Neural cell (in vitro differentiated cells): ENCODE measurements around the gene WIZ. TPM values are rescaled to one million over a fixed set of nuclear protein-coding genes. Genes with fewer than 3 reads are reported as not detected.
"Not testable (repeated sequence)": the region's sequence is repeated elsewhere in the genome, so short reads cannot be mapped to it uniquely, and the experiment has no call there.

Source experiments
- H2AFZ ChIP-seq: fragments of 200-600, 300-800 bp; sonication (generic), shearing (Covaris generic); 2 replicates; pipeline ENCODE4 v1.6.0; 2014; ENCODE audit warnings: low read depth, mild to moderate bottlenecking, antibody characterized with exemption, low read length, moderate library complexity
- H3F3A ChIP-seq: fragments of 200-600 bp; shearing (Covaris generic); 2 replicates; pipeline ENCODE4 v1.6.1; 2016; ENCODE audit warnings: mild to moderate bottlenecking, moderate library complexity, mixed read lengths, antibody characterized with exemption, low read length; ENCODE audit not compliant: insufficient read depth, poor library complexity, severe bottlenecking
- H3K27ac ChIP-seq: fragments of 200-600, 300-800 bp; sonication (generic), shearing (Covaris generic); 2 replicates; pipeline ENCODE4 v1.5.1; 2014; ENCODE audit warnings: mild to moderate bottlenecking, low read length, moderate library complexity
- H3K27me3 ChIP-seq: fragments of 300-800, 200-600 bp; sonication (generic), shearing (Covaris generic); 2 replicates; pipeline ENCODE4 v1.6.0; 2014; ENCODE audit warnings: mild to moderate bottlenecking, low read depth, low read length, moderate library complexity; ENCODE audit not compliant: insufficient read depth
- H3K36me3 ChIP-seq: fragments of 300-800, 200-600 bp; sonication (generic), shearing (Covaris generic); 2 replicates; pipeline ENCODE4 v1.5.1; 2014; ENCODE audit warnings: mild to moderate bottlenecking, antibody characterized with exemption, low read length, moderate library complexity; ENCODE audit not compliant: insufficient read depth
- H3K4me2 ChIP-seq: fragments of 300-800, 200-600 bp; sonication (generic), shearing (Covaris generic); 2 replicates; pipeline ENCODE4 v1.6.0; 2014; ENCODE audit warnings: mild to moderate bottlenecking, low read length
- H3K4me3 ChIP-seq: fragments of 300-800, 200-600 bp; sonication (generic), shearing (Covaris generic); 2 replicates; pipeline ENCODE4 v1.5.1; 2014; ENCODE audit warnings: mild to moderate bottlenecking, low read length, moderate library complexity
- H3K79me2 ChIP-seq: fragments of 200-600 bp; shearing (Covaris generic); replicated peaks from 2 replicates; pipeline ENCODE4 v1.6.0; 2014; ENCODE audit warnings: mild to moderate bottlenecking, low read length, moderate library complexity; ENCODE audit not compliant: insufficient read depth
- H3K9ac ChIP-seq: fragments of 300-800, 200-600 bp; sonication (generic), shearing (Covaris generic); 2 replicates; pipeline ENCODE4 v1.6.1; 2016; ENCODE audit warnings: mild to moderate bottlenecking, low read length, mixed read lengths
- H3K9me2 ChIP-seq: fragments of 200-600 bp; shearing (Covaris generic); 2 replicates; pipeline ENCODE4 v1.6.1; 2016; ENCODE audit warnings: mild to moderate bottlenecking, low read length, mixed read lengths; ENCODE audit not compliant: insufficient read depth
- H3K9me3 ChIP-seq: fragments of 200-600, 300-800 bp; sonication (generic), shearing (Covaris generic); 2 replicates; pipeline ENCODE4 v1.6.1; 2016; ENCODE audit warnings: mild to moderate bottlenecking, mixed run types, low read length, moderate library complexity, mixed read lengths
- H4K20me1 ChIP-seq: fragments of 200-600 bp; shearing (Covaris generic); 2 replicates; pipeline ENCODE4 v1.6.1; 2016; ENCODE audit warnings: mild to moderate bottlenecking, mixed run types; ENCODE audit not compliant: insufficient read depth
- CTCF ChIP-seq: fragments of 450-650 bp; IDR thresholded peaks from 2 replicates; pipeline ENCODE4 v1.5.1; 2014; ENCODE audit warnings: antibody characterized with exemption, mild to moderate bottlenecking, moderate library complexity; ENCODE audit not compliant: poor library complexity, severe bottlenecking
- EP300 ChIP-seq: fragments of 450-650 bp; conservative IDR thresholded peaks from 2 replicates; pipeline ENCODE4 v1.6.1; 2014; ENCODE audit warnings: antibody characterized with exemption, mild to moderate bottlenecking, moderate library complexity; ENCODE audit not compliant: poor library complexity, severe bottlenecking
- EZH2 ChIP-seq: fragments of 200-600, 300-800 bp; shearing (Covaris generic), sonication (generic); IDR thresholded peaks from 2 replicates; pipeline ENCODE4 v1.6.1; 2014; ENCODE audit warnings: antibody characterized with exemption, low read length, borderline replicate concordance, mild to moderate bottlenecking; ENCODE audit not compliant: insufficient read depth, poor library complexity, severe bottlenecking
- MXI1 ChIP-seq: fragments of 450-650 bp; conservative IDR thresholded peaks from 2 replicates; pipeline ENCODE4 v1.6.1; 2014; ENCODE audit warnings: antibody characterized with exemption, mild to moderate bottlenecking; ENCODE audit not compliant: poor library complexity, severe bottlenecking
- POLR2AphosphoS5 ChIP-seq: IDR thresholded peaks from 2 replicates; pipeline ENCODE4 v1.6.1; 2012
- RAD21 ChIP-seq: fragments of 450-650 bp; conservative IDR thresholded peaks from 2 replicates; pipeline ENCODE4 v1.6.1; 2014; ENCODE audit warnings: antibody characterized with exemption, mild to moderate bottlenecking, moderate library complexity
- REST ChIP-seq: IDR thresholded peaks from 2 replicates; pipeline ENCODE4 v1.6.1; 2012; ENCODE audit warnings: borderline replicate concordance
- SMC3 ChIP-seq: fragments of 450-650 bp; conservative IDR thresholded peaks from 2 replicates; pipeline ENCODE4 v1.6.1; 2014; ENCODE audit warnings: antibody characterized with exemption, mild to moderate bottlenecking, moderate library complexity; ENCODE audit not compliant: poor library complexity
- TAF1 ChIP-seq: IDR thresholded peaks from 2 replicates; pipeline ENCODE4 v1.6.1; 2012; ENCODE audit warnings: low read depth
- polyA plus RNA-seq: library from polyadenylated mRNA; depleted of rRNA; stranded (reverse); fragments of >200 nt; gene quantifications from 2 replicates; pipeline ENCODE4 v1.2.3, GENCODE V29; 2014

The WIZ gene
- polyA plus RNA-seq, 1 donor from 2014 or later = 13.0 TPM

GRCh38 chr19:15475169-15475568, 25.4 kb upstream of the WIZ start:
- H3K27ac ChIP-seq = no peak overlapping the region

DNA sequence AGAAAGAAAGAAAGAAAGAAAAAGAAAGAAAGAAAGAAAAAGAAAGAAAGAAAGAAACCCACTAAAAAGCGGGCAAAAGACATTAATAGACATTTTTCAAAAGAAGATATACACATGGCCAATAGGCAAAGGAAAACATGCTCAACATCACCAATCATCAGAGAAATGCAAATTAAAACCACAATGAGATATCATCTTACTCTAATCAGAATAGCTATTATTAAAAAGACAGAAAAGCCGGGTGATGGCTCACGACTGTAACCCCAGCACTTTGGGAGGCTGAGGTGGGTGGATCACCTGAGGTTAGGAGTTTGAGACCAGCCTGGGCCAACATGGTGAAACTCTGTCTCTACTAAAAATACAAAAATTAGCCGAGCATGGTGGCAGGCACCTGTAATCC, 24.1 kb upstream of the WIZ start:
- not testable (repeated sequence) for H3K36me3 ChIP-seq, H3K9me3 ChIP-seq, H3K9me2 ChIP-seq, H3F3A ChIP-seq, H3K4me3 ChIP-seq, H4K20me1 ChIP-seq, H3K79me2 ChIP-seq, H2AFZ ChIP-seq, H3K9ac ChIP-seq, H3K27ac ChIP-seq, H3K4me2 ChIP-seq
- H3K27me3 ChIP-seq = peaks cover 13% of the 10 kb centered on the region

More at GRCh38 chr19:15475169-15475568, 25.4 kb upstream of the WIZ start:
- no peaks in the 10 kb centered on the region for H3F3A ChIP-seq
- no peaks in the 10 kb centered on the region for H3K9me2 ChIP-seq
- TF ChIP-seq SMC3 (no peak), POLR2AphosphoS5 (no peak), RAD21 (no peak), MXI1 (no peak), EP300 (no peak), CTCF (no peak), TAF1 (no peak), EZH2 (no peak), REST (no peak)
- H2AFZ ChIP-seq = no peak overlapping the region
- no peaks in the 10 kb centered on the region for H4K20me1 ChIP-seq
- H3K4me2 ChIP-seq = no peak overlapping the region
- H3K9ac ChIP-seq = no peak overlapping the region
- no peaks in the 10 kb centered on the region for H3K79me2 ChIP-seq
- no peaks in the 10 kb centered on the region for H3K36me3 ChIP-seq
- H3K9me3 ChIP-seq = no peaks in the 10 kb centered on the region
- no peak overlapping the region for H3K4me3 ChIP-seq
- peaks cover under 1% of the 10 kb centered on the region for H3K27me3 ChIP-seq

- Histone ChIP-seq H3K36me3 (no peaks in the 10 kb centered on the region), H3K9me2 (no peaks in the 10 kb centered on the region), H3K27me3 (peaks cover 34% of the 10 kb centered on the region), H3K9ac (no peak overlapping the region), H2AFZ (no peak overlapping the region), H3K79me2 (no peaks in the 10 kb centered on the region), H3K4me3 (no peak overlapping the region), H3K9me3 (no peaks in the 10 kb centered on the region), H3K4me2 (no peak overlapping the region), H4K20me1 (no peaks in the 10 kb centered on the region), H3K27ac (no peak overlapping the region), H3F3A (no peaks in the 10 kb centered on the region)
- TF ChIP-seq RAD21 = no peak
- TF ChIP-seq POLR2AphosphoS5 = no peak
- TF ChIP-seq TAF1 = no peak
- TF ChIP-seq EZH2 = no peak
- no peak for TF ChIP-seq REST
- TF ChIP-seq MXI1 = no peak
- no peak for TF ChIP-seq EP300
- no peak for TF ChIP-seq CTCF
- TF ChIP-seq SMC3 = no peak
Measured at GRCh38 chr19:15471639-15472101, 21.9 kb upstream of the WIZ start.
